GM12872 (cell line): ENCODE measurements around the gene MIA2.
A peak's percentile ranks its signal among the peaks of the same experiment; 100 is the strongest.

Source experiments
- TF ChIP-seq, protein P1 (sequence below): IDR thresholded peaks from 3 replicates; pipeline ENCODE4 v1.5.1; 2011; ENCODE audit warnings: low read depth, mild to moderate bottlenecking, low read length, moderate library complexity; ENCODE audit not compliant: insufficient read depth

MIA2 gene

GRCh38 chr14:39406560-39406959 lies 172.8 kb downstream of the MIA2 start:
- TF ChIP-seq, protein P1, sequence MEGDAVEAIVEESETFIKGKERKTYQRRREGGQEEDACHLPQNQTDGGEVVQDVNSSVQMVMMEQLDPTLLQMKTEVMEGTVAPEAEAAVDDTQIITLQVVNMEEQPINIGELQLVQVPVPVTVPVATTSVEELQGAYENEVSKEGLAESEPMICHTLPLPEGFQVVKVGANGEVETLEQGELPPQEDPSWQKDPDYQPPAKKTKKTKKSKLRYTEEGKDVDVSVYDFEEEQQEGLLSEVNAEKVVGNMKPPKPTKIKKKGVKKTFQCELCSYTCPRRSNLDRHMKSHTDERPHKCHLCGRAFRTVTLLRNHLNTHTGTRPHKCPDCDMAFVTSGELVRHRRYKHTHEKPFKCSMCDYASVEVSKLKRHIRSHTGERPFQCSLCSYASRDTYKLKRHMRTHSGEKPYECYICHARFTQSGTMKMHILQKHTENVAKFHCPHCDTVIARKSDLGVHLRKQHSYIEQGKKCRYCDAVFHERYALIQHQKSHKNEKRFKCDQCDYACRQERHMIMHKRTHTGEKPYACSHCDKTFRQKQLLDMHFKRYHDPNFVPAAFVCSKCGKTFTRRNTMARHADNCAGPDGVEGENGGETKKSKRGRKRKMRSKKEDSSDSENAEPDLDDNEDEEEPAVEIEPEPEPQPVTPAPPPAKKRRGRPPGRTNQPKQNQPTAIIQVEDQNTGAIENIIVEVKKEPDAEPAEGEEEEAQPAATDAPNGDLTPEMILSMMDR: no peak

GRCh38 chr14:39416072-39416471 lies 182.4 kb downstream of the MIA2 start:
- TF ChIP-seq, protein P1: no peak

DNA sequence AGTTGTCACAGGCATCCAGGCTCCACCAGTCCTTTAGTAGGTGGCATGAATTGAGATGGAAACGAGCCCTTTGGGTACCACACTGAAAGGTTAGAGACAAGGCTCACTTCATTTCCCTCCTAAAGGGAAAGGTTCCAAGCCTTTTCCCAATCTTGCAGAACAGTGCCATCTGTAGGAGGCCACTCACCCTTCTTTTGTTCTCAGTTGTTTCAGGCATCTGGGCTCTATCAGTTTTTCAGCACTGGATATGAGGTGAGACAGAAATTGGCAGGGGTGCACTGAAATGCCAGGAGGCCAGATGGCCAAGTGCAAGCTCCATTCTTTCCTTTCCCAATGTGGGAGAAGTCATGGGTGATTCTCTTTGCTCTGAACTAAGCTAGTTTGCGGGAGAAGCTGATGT lies 183.3 kb downstream of the MIA2 start:
- TF ChIP-seq, protein P1: no peak

DNA sequence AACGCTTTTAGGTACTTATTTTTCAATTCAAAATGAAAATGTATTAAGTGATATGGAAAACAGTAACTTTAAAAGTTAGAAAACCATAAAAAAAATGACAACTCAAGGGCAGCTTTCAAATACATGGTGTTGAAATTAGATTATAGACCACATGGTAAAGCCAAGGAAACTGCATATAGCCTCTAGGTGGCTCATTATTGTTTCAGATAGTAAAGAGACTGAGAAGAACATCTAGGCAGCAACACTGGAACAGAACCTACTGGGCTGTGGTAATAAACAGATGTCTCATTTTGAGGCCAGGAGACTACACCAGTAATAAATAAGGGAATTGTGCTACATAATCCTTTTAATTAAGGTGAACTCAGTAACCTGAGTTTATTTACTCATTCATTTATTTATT lies 185.6 kb downstream of the MIA2 start:
- TF ChIP-seq, protein P1: no peak

GRCh38 chr14:39422243-39422642 lies 188.5 kb downstream of the MIA2 start:
- TF ChIP-seq, protein P1: no peak

DNA sequence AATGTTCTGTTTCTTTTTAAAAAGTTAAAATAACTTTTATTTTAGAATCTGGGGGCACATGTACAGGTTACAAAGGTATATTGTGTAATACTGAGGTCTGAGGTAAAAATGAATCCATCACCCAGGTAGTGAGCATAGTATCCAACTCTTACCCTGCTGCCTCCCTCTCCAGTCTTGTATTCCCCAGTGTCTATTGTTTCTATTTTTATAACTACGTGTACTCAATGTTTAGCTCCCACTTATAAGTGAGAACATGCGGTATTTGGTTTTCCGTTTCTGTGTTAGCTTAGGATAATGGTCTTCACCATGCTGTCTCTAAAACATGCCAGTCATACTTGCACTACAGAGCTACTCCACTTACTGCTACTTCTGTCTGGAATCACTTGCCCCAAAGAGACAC lies 190.1 kb downstream of the MIA2 start:
- TF ChIP-seq, protein P1: no peak

DNA sequence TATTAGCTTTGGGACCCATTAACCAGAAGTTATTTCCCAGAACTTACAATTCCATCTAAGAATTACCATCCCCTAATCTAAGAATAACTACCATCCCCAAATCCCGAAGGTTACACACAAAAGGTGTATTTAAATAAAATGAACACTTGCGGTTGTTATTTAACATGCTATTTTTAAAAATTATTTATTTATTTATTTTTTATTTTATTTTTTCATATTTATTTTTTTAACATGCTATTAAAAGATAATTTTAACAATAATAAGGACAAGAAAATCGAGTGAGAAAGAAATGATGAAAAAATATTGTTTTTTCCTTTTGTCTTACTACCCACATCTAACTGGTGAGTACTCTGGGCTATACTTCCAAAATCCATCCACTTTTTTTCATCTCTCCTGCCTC lies 192.2 kb downstream of the MIA2 start:
- TF ChIP-seq, protein P1: no peak

DNA sequence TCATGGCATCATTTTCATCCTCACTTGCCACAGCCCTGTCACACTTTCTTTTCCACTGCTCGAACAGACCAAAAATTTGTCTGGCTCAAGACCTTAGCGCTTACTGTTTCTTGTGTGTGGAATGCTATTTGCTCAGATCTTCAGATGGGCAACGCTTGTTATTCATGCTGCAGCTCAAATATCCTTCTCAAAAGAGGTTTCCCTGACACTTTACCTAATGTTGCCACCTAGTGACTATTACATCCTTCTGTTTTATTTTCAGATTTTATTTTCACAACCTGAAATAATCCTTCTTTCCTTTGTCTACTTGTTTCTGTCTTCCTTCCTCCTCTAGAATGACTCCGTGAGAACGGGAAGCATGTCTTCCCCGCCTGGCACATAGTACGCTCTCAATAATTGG lies 192.9 kb downstream of the MIA2 start:
- TF ChIP-seq, protein P1: peak; percentile 30; the same call in 1 of the 3 replicates
